WTC11 (cell line): Measurements from ENCODE around the gene GSC2. TPM values are rescaled to one million over a fixed set of nuclear protein-coding genes. Genes with fewer than 3 reads are reported as not detected.

Source experiments
- CBFB ChIP-seq: sonication (generic); formaldehyde crosslinking; IDR thresholded peaks from 2 replicates; pipeline ENCODE4 v1.8.1; 2022; ENCODE audit warnings: mild to moderate bottlenecking, low read depth, missing genetic modification reagents
- CREM ChIP-seq: sonication (generic); formaldehyde crosslinking; IDR thresholded peaks from 2 replicates; pipeline ENCODE4 v1.8.1; 2022; ENCODE audit warnings: mild to moderate bottlenecking, missing genetic modification reagents, moderate library complexity
- FOXK1 ChIP-seq: sonication (generic); formaldehyde crosslinking; IDR thresholded peaks from 2 replicates; pipeline ENCODE4 v1.8.0; 2022; ENCODE audit warnings: mild to moderate bottlenecking, moderate library complexity, missing genetic modification reagents
- HMGA2 ChIP-seq: fragments of 250-450 bp; sonication (Bioruptor Pico); IDR thresholded peaks from 2 replicates; pipeline ENCODE4 v1.4.0; 2021; ENCODE audit warnings: mild to moderate bottlenecking, moderate library complexity
- IRF2 ChIP-seq: sonication (generic); formaldehyde crosslinking; IDR thresholded peaks from 2 replicates; pipeline ENCODE4 v1.8.0; 2022; ENCODE audit warnings: low read depth, missing genetic modification reagents, borderline replicate concordance
- MXD4 ChIP-seq: fragments of 250-450 bp; sonication (Bioruptor Pico); IDR thresholded peaks from 2 replicates; pipeline ENCODE4 v1.8.0; 2021; ENCODE audit warnings: mild to moderate bottlenecking, moderate library complexity, borderline replicate concordance
- MYBL2 ChIP-seq: sonication (generic); formaldehyde crosslinking; IDR thresholded peaks from 2 replicates; pipeline ENCODE4 v1.8.1; 2023; ENCODE audit warnings: mild to moderate bottlenecking, moderate library complexity, missing genetic modification reagents
- NFATC4 ChIP-seq: fragments of 250-450 bp; sonication (Bioruptor Pico); IDR thresholded peaks from 2 replicates; pipeline ENCODE4 v1.9.0; 2021; ENCODE audit warnings: mild to moderate bottlenecking
- NR2C2 ChIP-seq: sonication (generic); formaldehyde crosslinking; IDR thresholded peaks from 2 replicates; pipeline ENCODE4 v1.8.0; 2022; ENCODE audit warnings: mild to moderate bottlenecking, missing genetic modification reagents
- RELA ChIP-seq: sonication (generic); formaldehyde crosslinking; IDR thresholded peaks from 2 replicates; pipeline ENCODE4 v1.8.1; 2022; ENCODE audit warnings: missing genetic modification reagents, mild to moderate bottlenecking, borderline replicate concordance
- SMAD3 ChIP-seq: sonication (generic); formaldehyde crosslinking; IDR thresholded peaks from 2 replicates; pipeline ENCODE4 v1.8.0; 2022; ENCODE audit warnings: missing genetic modification reagents, mild to moderate bottlenecking, borderline replicate concordance
- TEAD4 ChIP-seq: sonication (generic); formaldehyde crosslinking; IDR thresholded peaks from 2 replicates; pipeline ENCODE4 v1.8.0; 2022; ENCODE audit warnings: mild to moderate bottlenecking, missing genetic modification reagents
- TP53 ChIP-seq: sonication (generic); formaldehyde crosslinking; IDR thresholded peaks from 2 replicates; pipeline ENCODE4 v1.8.1; 2023; ENCODE audit warnings: mild to moderate bottlenecking, missing genetic modification reagents
- ZBTB21 ChIP-seq: sonication (generic); formaldehyde crosslinking; IDR thresholded peaks from 2 replicates; pipeline ENCODE4 v1.8.1; 2023; ENCODE audit warnings: mild to moderate bottlenecking, missing genetic modification reagents, borderline replicate concordance
- ZNF219 ChIP-seq: sonication (generic); formaldehyde crosslinking; IDR thresholded peaks from 2 replicates; pipeline ENCODE4 v1.8.0; 2023; ENCODE audit warnings: missing genetic modification reagents, mild to moderate bottlenecking, borderline replicate concordance
- ZNF317 ChIP-seq: sonication (generic); formaldehyde crosslinking; IDR thresholded peaks from 2 replicates; pipeline ENCODE4 v1.8.1; 2023; ENCODE audit warnings: low read depth, mild to moderate bottlenecking, moderate library complexity, missing genetic modification reagents, borderline replicate concordance
- ZNF416 ChIP-seq: fragments of 250-450 bp; sonication (Bioruptor Pico); IDR thresholded peaks from 2 replicates; pipeline ENCODE4 v1.9.0; 2021; ENCODE audit warnings: mild to moderate bottlenecking, inconsistent platforms
- total RNA-seq: library from RNA; stranded (reverse); gene quantifications from 3 replicates; pipeline ENCODE4 v1.2.3, GENCODE V29; 2021
- TF ChIP-seq, protein P1 (sequence below): fragments of 250-450 bp; sonication (Bioruptor Pico); conservative IDR thresholded peaks from 2 replicates; pipeline ENCODE4 v1.9.0; 2021; ENCODE audit warnings: mild to moderate bottlenecking
- TF ChIP-seq, protein P2 (sequence below): fragments of 250-450 bp; sonication (Bioruptor Pico); IDR thresholded peaks from 2 replicates; pipeline ENCODE4 v2.1.2; 2022; ENCODE audit warnings: mild to moderate bottlenecking, moderate library complexity
- TF ChIP-seq, protein P3 (sequence below): sonication (generic); formaldehyde crosslinking; IDR thresholded peaks from 2 replicates; pipeline ENCODE4 v1.8.1; 2022; ENCODE audit warnings: mild to moderate bottlenecking, moderate library complexity, missing genetic modification reagents
- TF ChIP-seq, protein P4 (sequence below): sonication (generic); formaldehyde crosslinking; IDR thresholded peaks from 2 replicates; pipeline ENCODE4 v1.8.0; 2022; ENCODE audit warnings: mild to moderate bottlenecking, missing genetic modification reagents
- TF ChIP-seq, protein P5 (sequence below): sonication (generic); formaldehyde crosslinking; IDR thresholded peaks from 2 replicates; pipeline ENCODE4 v1.8.1; 2023; ENCODE audit warnings: mild to moderate bottlenecking, missing genetic modification reagents, moderate library complexity
- TF ChIP-seq, protein P6 (sequence below): sonication (generic); formaldehyde crosslinking; IDR thresholded peaks from 2 replicates; pipeline ENCODE4 v1.8.1; 2022; ENCODE audit warnings: low read depth, missing genetic modification reagents, borderline replicate concordance
- TF ChIP-seq, protein P7 (sequence below): sonication (generic); formaldehyde crosslinking; IDR thresholded peaks from 2 replicates; pipeline ENCODE4 v1.8.0; 2022; ENCODE audit warnings: mild to moderate bottlenecking, missing genetic modification reagents
- TF ChIP-seq, protein P8 (sequence below): sonication (generic); formaldehyde crosslinking; IDR thresholded peaks from 2 replicates; pipeline ENCODE4 v1.8.0; 2022; ENCODE audit warnings: mild to moderate bottlenecking, missing genetic modification reagents

GSC2 gene
- total RNA-seq, 1 experiment from 2014 or later: 0.68 TPM

DNA sequence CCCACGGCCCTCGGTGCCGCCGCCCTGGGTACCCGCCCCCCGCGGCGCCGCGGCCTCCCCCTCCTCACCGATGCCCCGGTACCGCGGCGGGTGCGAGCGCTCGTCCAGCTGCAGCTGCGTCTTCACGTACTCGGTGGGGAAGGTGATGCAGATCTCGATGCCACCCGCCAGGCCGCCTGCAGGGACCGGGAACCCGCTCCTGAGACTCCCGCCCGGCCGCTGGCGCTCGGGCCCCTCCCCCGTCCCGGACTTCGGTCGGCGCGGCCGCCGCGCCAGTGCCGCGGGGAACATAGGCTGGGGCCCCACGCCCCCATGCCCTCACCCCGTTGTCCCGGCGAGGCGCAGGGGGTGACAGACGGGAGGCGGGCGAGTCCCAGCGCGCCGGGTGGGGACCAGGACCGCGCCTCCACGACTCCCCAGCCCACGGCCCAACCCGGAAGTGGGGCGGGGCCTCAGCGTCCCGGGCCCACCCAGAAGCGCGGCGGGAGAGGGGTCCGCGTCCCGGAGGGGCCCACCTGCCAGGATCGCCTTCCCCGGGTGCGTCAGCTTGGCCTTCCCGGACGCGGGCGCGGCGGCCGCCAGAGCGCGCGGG is 28.1 kb upstream of the GSC2 start (continued):
- TF ChIP-seq CREM (CRISPR knock-in tag) (0 out of 2 replicates have a peak, but pooled peaks have one; percentile 18), HMGA2 (CRISPR knock-in tag) (no peak), MYBL2 (CRISPR knock-in tag) (no peak), ZNF416 (0 out of 2 replicates have a peak, but pooled peaks have one; percentile 14), NFATC4 (no peak), ZNF219 (CRISPR knock-in tag) (peak; percentile 38; the same call in 1 of the 2 replicates), IRF2 (CRISPR knock-in tag) (no peak), TP53 (no peak), MXD4 (no peak), FOXK1 (CRISPR knock-in tag) (0 out of 2 replicates have a peak, but pooled peaks have one; percentile 16), RELA (CRISPR knock-in tag) (no peak), SMAD3 (CRISPR knock-in tag) (no peak), TEAD4 (no peak), ZNF317 (CRISPR knock-in tag) (no peak; the same call in 1 of the 2 replicates), CBFB (CRISPR knock-in tag) (no peak), NR2C2 (CRISPR knock-in tag) (no peak), ZBTB21 (no peak)
- TF ChIP-seq, protein P1, sequence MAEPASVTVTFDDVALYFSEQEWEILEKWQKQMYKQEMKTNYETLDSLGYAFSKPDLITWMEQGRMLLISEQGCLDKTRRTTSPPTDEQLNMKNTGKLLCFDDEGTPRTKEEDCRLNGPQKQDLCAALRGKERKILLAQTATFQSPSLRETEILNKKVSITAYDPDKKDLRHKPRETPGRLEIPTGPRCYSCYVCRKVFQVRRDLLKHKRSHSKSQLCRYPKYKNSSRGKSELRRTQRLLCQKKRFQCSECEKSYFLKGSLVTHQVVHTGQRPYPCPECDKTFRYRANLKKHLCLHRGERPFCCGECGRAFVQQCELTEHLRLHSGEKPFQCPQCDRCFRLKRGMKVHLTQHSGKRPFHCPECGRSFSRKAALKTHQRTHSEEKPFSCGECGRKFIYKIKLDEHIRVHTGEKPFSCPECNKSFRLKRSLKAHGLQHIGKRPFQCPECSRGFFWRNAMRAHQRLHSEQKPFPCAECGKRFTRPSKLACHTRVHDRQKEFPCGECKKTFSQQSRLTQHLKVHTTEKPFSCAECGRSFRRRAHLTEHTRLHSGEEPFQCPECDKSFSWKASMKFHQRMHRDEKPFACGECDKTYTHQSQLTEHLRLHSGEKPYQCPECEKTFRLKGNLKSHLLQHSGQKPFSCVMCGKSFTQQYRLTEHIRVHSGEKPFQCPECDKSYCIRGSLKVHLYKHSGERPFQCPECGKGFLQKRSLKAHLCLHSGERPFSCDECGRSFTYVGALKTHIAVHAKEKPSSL: no peak
- TF ChIP-seq, protein P2, sequence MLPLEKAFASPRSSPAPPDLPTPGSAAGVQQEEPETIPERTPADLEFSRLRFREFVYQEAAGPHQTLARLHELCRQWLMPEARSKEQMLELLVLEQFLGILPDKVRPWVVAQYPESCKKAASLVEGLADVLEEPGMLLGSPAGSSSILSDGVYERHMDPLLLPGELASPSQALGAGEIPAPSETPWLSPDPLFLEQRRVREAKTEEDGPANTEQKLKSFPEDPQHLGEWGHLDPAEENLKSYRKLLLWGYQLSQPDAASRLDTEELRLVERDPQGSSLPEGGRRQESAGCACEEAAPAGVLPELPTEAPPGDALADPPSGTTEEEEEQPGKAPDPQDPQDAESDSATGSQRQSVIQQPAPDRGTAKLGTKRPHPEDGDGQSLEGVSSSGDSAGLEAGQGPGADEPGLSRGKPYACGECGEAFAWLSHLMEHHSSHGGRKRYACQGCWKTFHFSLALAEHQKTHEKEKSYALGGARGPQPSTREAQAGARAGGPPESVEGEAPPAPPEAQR (CRISPR knock-in tag): no peak
- TF ChIP-seq, protein P3, sequence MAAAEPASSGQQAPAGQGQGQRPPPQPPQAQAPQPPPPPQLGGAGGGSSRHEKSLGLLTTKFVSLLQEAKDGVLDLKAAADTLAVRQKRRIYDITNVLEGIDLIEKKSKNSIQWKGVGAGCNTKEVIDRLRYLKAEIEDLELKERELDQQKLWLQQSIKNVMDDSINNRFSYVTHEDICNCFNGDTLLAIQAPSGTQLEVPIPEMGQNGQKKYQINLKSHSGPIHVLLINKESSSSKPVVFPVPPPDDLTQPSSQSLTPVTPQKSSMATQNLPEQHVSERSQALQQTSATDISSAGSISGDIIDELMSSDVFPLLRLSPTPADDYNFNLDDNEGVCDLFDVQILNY (CRISPR knock-in tag): peak; percentile 83
- TF ChIP-seq, protein P4, sequence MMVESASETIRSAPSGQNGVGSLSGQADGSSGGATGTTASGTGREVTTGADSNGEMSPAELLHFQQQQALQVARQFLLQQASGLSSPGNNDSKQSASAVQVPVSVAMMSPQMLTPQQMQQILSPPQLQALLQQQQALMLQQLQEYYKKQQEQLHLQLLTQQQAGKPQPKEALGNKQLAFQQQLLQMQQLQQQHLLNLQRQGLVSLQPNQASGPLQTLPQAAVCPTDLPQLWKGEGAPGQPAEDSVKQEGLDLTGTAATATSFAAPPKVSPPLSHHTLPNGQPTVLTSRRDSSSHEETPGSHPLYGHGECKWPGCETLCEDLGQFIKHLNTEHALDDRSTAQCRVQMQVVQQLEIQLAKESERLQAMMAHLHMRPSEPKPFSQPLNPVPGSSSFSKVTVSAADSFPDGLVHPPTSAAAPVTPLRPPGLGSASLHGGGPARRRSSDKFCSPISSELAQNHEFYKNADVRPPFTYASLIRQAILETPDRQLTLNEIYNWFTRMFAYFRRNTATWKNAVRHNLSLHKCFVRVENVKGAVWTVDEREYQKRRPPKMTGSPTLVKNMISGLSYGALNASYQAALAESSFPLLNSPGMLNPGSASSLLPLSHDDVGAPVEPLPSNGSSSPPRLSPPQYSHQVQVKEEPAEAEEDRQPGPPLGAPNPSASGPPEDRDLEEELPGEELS (CRISPR knock-in tag): peak; percentile 68
- TF ChIP-seq, protein P5, sequence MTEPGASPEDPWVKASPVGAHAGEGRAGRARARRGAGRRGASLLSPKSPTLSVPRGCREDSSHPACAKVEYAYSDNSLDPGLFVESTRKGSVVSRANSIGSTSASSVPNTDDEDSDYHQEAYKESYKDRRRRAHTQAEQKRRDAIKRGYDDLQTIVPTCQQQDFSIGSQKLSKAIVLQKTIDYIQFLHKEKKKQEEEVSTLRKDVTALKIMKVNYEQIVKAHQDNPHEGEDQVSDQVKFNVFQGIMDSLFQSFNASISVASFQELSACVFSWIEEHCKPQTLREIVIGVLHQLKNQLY (CRISPR knock-in tag): peak; percentile 37; the same call in 1 of the 2 replicates
- TF ChIP-seq, protein P6, sequence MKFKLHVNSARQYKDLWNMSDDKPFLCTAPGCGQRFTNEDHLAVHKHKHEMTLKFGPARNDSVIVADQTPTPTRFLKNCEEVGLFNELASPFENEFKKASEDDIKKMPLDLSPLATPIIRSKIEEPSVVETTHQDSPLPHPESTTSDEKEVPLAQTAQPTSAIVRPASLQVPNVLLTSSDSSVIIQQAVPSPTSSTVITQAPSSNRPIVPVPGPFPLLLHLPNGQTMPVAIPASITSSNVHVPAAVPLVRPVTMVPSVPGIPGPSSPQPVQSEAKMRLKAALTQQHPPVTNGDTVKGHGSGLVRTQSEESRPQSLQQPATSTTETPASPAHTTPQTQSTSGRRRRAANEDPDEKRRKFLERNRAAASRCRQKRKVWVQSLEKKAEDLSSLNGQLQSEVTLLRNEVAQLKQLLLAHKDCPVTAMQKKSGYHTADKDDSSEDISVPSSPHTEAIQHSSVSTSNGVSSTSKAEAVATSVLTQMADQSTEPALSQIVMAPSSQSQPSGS (CRISPR knock-in tag): no peak
- TF ChIP-seq, protein P7, sequence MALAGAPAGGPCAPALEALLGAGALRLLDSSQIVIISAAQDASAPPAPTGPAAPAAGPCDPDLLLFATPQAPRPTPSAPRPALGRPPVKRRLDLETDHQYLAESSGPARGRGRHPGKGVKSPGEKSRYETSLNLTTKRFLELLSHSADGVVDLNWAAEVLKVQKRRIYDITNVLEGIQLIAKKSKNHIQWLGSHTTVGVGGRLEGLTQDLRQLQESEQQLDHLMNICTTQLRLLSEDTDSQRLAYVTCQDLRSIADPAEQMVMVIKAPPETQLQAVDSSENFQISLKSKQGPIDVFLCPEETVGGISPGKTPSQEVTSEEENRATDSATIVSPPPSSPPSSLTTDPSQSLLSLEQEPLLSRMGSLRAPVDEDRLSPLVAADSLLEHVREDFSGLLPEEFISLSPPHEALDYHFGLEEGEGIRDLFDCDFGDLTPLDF (CRISPR knock-in tag): no peak
- TF ChIP-seq, protein P8, sequence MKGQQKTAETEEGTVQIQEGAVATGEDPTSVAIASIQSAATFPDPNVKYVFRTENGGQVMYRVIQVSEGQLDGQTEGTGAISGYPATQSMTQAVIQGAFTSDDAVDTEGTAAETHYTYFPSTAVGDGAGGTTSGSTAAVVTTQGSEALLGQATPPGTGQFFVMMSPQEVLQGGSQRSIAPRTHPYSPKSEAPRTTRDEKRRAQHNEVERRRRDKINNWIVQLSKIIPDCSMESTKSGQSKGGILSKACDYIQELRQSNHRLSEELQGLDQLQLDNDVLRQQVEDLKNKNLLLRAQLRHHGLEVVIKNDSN (CRISPR knock-in tag): no peak
